Neural cell (in vitro differentiated cells): ENCODE data around the gene GPR157. TPM values are rescaled to one million over a fixed set of nuclear protein-coding genes. Genes with fewer than 3 reads are reported as not detected.

Experiments used
- H2AFZ ChIP-seq: fragments of 200-600, 300-800 bp; sonication (generic), shearing (Covaris generic); 2 replicates; pipeline ENCODE4 v1.6.0; 2014; ENCODE audit warnings: low read depth, mild to moderate bottlenecking, antibody characterized with exemption, low read length, moderate library complexity
- H3F3A ChIP-seq: fragments of 200-600 bp; shearing (Covaris generic); 2 replicates; pipeline ENCODE4 v1.6.1; 2016; ENCODE audit warnings: mild to moderate bottlenecking, moderate library complexity, mixed read lengths, antibody characterized with exemption, low read length; ENCODE audit not compliant: insufficient read depth, poor library complexity, severe bottlenecking
- H3K27ac ChIP-seq: fragments of 200-600, 300-800 bp; sonication (generic), shearing (Covaris generic); 2 replicates; pipeline ENCODE4 v1.5.1; 2014; ENCODE audit warnings: mild to moderate bottlenecking, low read length, moderate library complexity
- H3K27me3 ChIP-seq: fragments of 300-800, 200-600 bp; sonication (generic), shearing (Covaris generic); 2 replicates; pipeline ENCODE4 v1.6.0; 2014; ENCODE audit warnings: mild to moderate bottlenecking, low read depth, low read length, moderate library complexity; ENCODE audit not compliant: insufficient read depth
- H3K36me3 ChIP-seq: fragments of 300-800, 200-600 bp; sonication (generic), shearing (Covaris generic); 2 replicates; pipeline ENCODE4 v1.5.1; 2014; ENCODE audit warnings: mild to moderate bottlenecking, antibody characterized with exemption, low read length, moderate library complexity; ENCODE audit not compliant: insufficient read depth
- H3K4me2 ChIP-seq: fragments of 300-800, 200-600 bp; sonication (generic), shearing (Covaris generic); 2 replicates; pipeline ENCODE4 v1.6.0; 2014; ENCODE audit warnings: mild to moderate bottlenecking, low read length
- H3K4me3 ChIP-seq: fragments of 300-800, 200-600 bp; sonication (generic), shearing (Covaris generic); 2 replicates; pipeline ENCODE4 v1.5.1; 2014; ENCODE audit warnings: mild to moderate bottlenecking, low read length, moderate library complexity
- H3K79me2 ChIP-seq: fragments of 200-600 bp; shearing (Covaris generic); replicated peaks from 2 replicates; pipeline ENCODE4 v1.6.0; 2014; ENCODE audit warnings: mild to moderate bottlenecking, low read length, moderate library complexity; ENCODE audit not compliant: insufficient read depth
- H3K9ac ChIP-seq: fragments of 300-800, 200-600 bp; sonication (generic), shearing (Covaris generic); 2 replicates; pipeline ENCODE4 v1.6.1; 2016; ENCODE audit warnings: mild to moderate bottlenecking, low read length, mixed read lengths
- H3K9me2 ChIP-seq: fragments of 200-600 bp; shearing (Covaris generic); 2 replicates; pipeline ENCODE4 v1.6.1; 2016; ENCODE audit warnings: mild to moderate bottlenecking, low read length, mixed read lengths; ENCODE audit not compliant: insufficient read depth
- H3K9me3 ChIP-seq: fragments of 200-600, 300-800 bp; sonication (generic), shearing (Covaris generic); 2 replicates; pipeline ENCODE4 v1.6.1; 2016; ENCODE audit warnings: mild to moderate bottlenecking, mixed run types, low read length, moderate library complexity, mixed read lengths
- H4K20me1 ChIP-seq: fragments of 200-600 bp; shearing (Covaris generic); 2 replicates; pipeline ENCODE4 v1.6.1; 2016; ENCODE audit warnings: mild to moderate bottlenecking, mixed run types; ENCODE audit not compliant: insufficient read depth
- CTCF ChIP-seq: fragments of 450-650 bp; IDR thresholded peaks from 2 replicates; pipeline ENCODE4 v1.5.1; 2014; ENCODE audit warnings: antibody characterized with exemption, mild to moderate bottlenecking, moderate library complexity; ENCODE audit not compliant: poor library complexity, severe bottlenecking
- EP300 ChIP-seq: fragments of 450-650 bp; conservative IDR thresholded peaks from 2 replicates; pipeline ENCODE4 v1.6.1; 2014; ENCODE audit warnings: antibody characterized with exemption, mild to moderate bottlenecking, moderate library complexity; ENCODE audit not compliant: poor library complexity, severe bottlenecking
- MXI1 ChIP-seq: fragments of 450-650 bp; conservative IDR thresholded peaks from 2 replicates; pipeline ENCODE4 v1.6.1; 2014; ENCODE audit warnings: antibody characterized with exemption, mild to moderate bottlenecking; ENCODE audit not compliant: poor library complexity, severe bottlenecking
- POLR2AphosphoS5 ChIP-seq: IDR thresholded peaks from 2 replicates; pipeline ENCODE4 v1.6.1; 2012
- RAD21 ChIP-seq: fragments of 450-650 bp; conservative IDR thresholded peaks from 2 replicates; pipeline ENCODE4 v1.6.1; 2014; ENCODE audit warnings: antibody characterized with exemption, mild to moderate bottlenecking, moderate library complexity
- REST ChIP-seq: IDR thresholded peaks from 2 replicates; pipeline ENCODE4 v1.6.1; 2012; ENCODE audit warnings: borderline replicate concordance
- SMC3 ChIP-seq: fragments of 450-650 bp; conservative IDR thresholded peaks from 2 replicates; pipeline ENCODE4 v1.6.1; 2014; ENCODE audit warnings: antibody characterized with exemption, mild to moderate bottlenecking, moderate library complexity; ENCODE audit not compliant: poor library complexity
- TAF1 ChIP-seq: IDR thresholded peaks from 2 replicates; pipeline ENCODE4 v1.6.1; 2012; ENCODE audit warnings: low read depth
- polyA plus RNA-seq: library from polyadenylated mRNA; depleted of rRNA; stranded (reverse); fragments of >200 nt; gene quantifications from 2 replicates; pipeline ENCODE4 v1.2.3, GENCODE V29; 2014

Gene GPR157
- polyA plus RNA-seq, 1 donor from 2014 or later, result not detected

GRCh38 chr1:9164532-9164900 lies 35.6 kb upstream of the GPR157 start:
- no peaks in the 10 kb centered on the region for H4K20me1 ChIP-seq
- no peaks in the 10 kb centered on the region for H3K9me2 ChIP-seq
- no peaks in the 10 kb centered on the region for H3F3A ChIP-seq
- no peaks in the 10 kb centered on the region for H3K79me2 ChIP-seq
- no peak overlapping the region for H2AFZ ChIP-seq
- H3K4me2 ChIP-seq, result no peak overlapping the region
- H3K27me3 ChIP-seq, result no peaks in the 10 kb centered on the region
- H3K4me3 ChIP-seq, result no peak overlapping the region
- no peaks in the 10 kb centered on the region for H3K36me3 ChIP-seq
- TF ChIP-seq SMC3 (no peak), MXI1 (no peak), EP300 (no peak), TAF1 (no peak), RAD21 (no peak), REST (no peak), CTCF (no peak)
- no peak overlapping the region for H3K9ac ChIP-seq
- H3K27ac ChIP-seq, result no peak overlapping the region
- no peaks in the 10 kb centered on the region for H3K9me3 ChIP-seq

- H3K27ac ChIP-seq, result no peak overlapping the region
- no peaks in the 10 kb centered on the region for H3K36me3 ChIP-seq
- H3K9me3 ChIP-seq, result no peaks in the 10 kb centered on the region
- no peak overlapping the region for H3K4me3 ChIP-seq
- H3K27me3 ChIP-seq, result no peaks in the 10 kb centered on the region
- TF ChIP-seq REST, result no peak
- TF ChIP-seq CTCF, result no peak
- no peak for TF ChIP-seq POLR2AphosphoS5
- H4K20me1 ChIP-seq, result no peaks in the 10 kb centered on the region
- no peaks in the 10 kb centered on the region for H3F3A ChIP-seq
- no peaks in the 10 kb centered on the region for H3K79me2 ChIP-seq
- no peak overlapping the region for H3K4me2 ChIP-seq
- H3K9me2 ChIP-seq, result no peaks in the 10 kb centered on the region
- H2AFZ ChIP-seq, result no peak overlapping the region
- no peak overlapping the region for H3K9ac ChIP-seq
Measured at GRCh38 chr1:9161963-9162362, 33.1 kb upstream of the GPR157 start.
